Activated naive CD8-positive, alpha-beta T cell (primary cell): ENCODE data around the gene NCOA1.

Experiments used
- H3K27ac Mint-ChIP-seq: one replicate; pipeline ENCODE4 v1.8.0; 2021; ENCODE audit warnings: mixed read lengths
- H3K27me3 Mint-ChIP-seq: one replicate; pipeline ENCODE4 v1.8.0; 2021; ENCODE audit warnings: mixed read lengths
- H3K36me3 Mint-ChIP-seq: one replicate; pipeline ENCODE4 v1.8.0; 2021; ENCODE audit warnings: mixed read lengths
- H3K4me1 Mint-ChIP-seq: one replicate; pipeline ENCODE4 v1.8.0; 2021; ENCODE audit warnings: low read depth, mixed read lengths
- H3K4me3 Mint-ChIP-seq: one replicate; pipeline ENCODE4 v1.8.0; 2021; ENCODE audit warnings: mild to moderate bottlenecking, mixed read lengths
- H3K9me3 Mint-ChIP-seq: one replicate; pipeline ENCODE4 v1.8.0; 2021; ENCODE audit warnings: low read depth, mixed read lengths

Gene NCOA1

GRCh38 chr2:24623535-24623934, 132.5 kb downstream of the NCOA1 start:
- Mint-ChIP-seq H3K9me3 (no peaks in the 10 kb centered on the region), H3K4me3 (no peak overlapping the region), H3K4me1 (peaks cover 45% of the 10 kb centered on the region)

GRCh38 chr2:24625728-24626127, 134.7 kb downstream of the NCOA1 start:
- Mint-ChIP-seq H3K27ac (no peak overlapping the region), H3K9me3 (no peaks in the 10 kb centered on the region), H3K4me1 (peaks cover 48% of the 10 kb centered on the region), H3K27me3 (no peaks in the 10 kb centered on the region), H3K4me3 (no peak overlapping the region), H3K36me3 (no peaks in the 10 kb centered on the region)

More at GRCh38 chr2:24623535-24623934, 132.5 kb downstream of the NCOA1 start:
- no peak overlapping the region for H3K27ac Mint-ChIP-seq
- no peaks in the 10 kb centered on the region for H3K36me3 Mint-ChIP-seq
- H3K27me3 Mint-ChIP-seq, result no peaks in the 10 kb centered on the region

GRCh38 chr2:24626131-24626530, 135.1 kb downstream of the NCOA1 start:
- no peaks in the 10 kb centered on the region for H3K36me3 Mint-ChIP-seq
- peaks cover 44% of the 10 kb centered on the region for H3K4me1 Mint-ChIP-seq
- no peak overlapping the region for H3K4me3 Mint-ChIP-seq
- no peak overlapping the region for H3K27ac Mint-ChIP-seq
- no peaks in the 10 kb centered on the region for H3K27me3 Mint-ChIP-seq
- no peaks in the 10 kb centered on the region for H3K9me3 Mint-ChIP-seq

- Mint-ChIP-seq H3K4me3 (no peak overlapping the region), H3K9me3 (no peaks in the 10 kb centered on the region), H3K4me1 (peaks cover 26% of the 10 kb centered on the region)
Measured at GRCh38 chr2:24628746-24629145, 137.7 kb downstream of the NCOA1 start.

GRCh38 chr2:24632172-24632571, 141.1 kb downstream of the NCOA1 start:
- Mint-ChIP-seq H3K36me3 (no peaks in the 10 kb centered on the region), H3K4me1 (peaks cover 8% of the 10 kb centered on the region), H3K27ac (no peak overlapping the region), H3K4me3 (no peak overlapping the region), H3K27me3 (no peaks in the 10 kb centered on the region), H3K9me3 (no peaks in the 10 kb centered on the region)

More at GRCh38 chr2:24628746-24629145, 137.7 kb downstream of the NCOA1 start:
- Mint-ChIP-seq H3K27ac (no peak overlapping the region), H3K27me3 (no peaks in the 10 kb centered on the region), H3K36me3 (no peaks in the 10 kb centered on the region)

GRCh38 chr2:24635181-24635580, 144.1 kb downstream of the NCOA1 start:
- no peak overlapping the region for H3K27ac Mint-ChIP-seq
- no peak overlapping the region for H3K4me3 Mint-ChIP-seq
- peaks cover 10% of the 10 kb centered on the region for H3K9me3 Mint-ChIP-seq
- H3K4me1 Mint-ChIP-seq, result peaks cover 13% of the 10 kb centered on the region
- peaks cover 9% of the 10 kb centered on the region for H3K36me3 Mint-ChIP-seq
- H3K27me3 Mint-ChIP-seq, result no peaks in the 10 kb centered on the region

- no peak overlapping the region for H3K27ac Mint-ChIP-seq
Measured at GRCh38 chr2:24638568-24638967, 147.5 kb downstream of the NCOA1 start.

GRCh38 chr2:24642351-24642750, 151.3 kb downstream of the NCOA1 start:
- Mint-ChIP-seq H3K4me3 (no peak overlapping the region), H3K27me3 (no peaks in the 10 kb centered on the region), H3K36me3 (peaks cover 28% of the 10 kb centered on the region), H3K4me1 (peaks cover 18% of the 10 kb centered on the region), H3K9me3 (peaks cover 10% of the 10 kb centered on the region), H3K27ac (no peak overlapping the region)

More at GRCh38 chr2:24638568-24638967, 147.5 kb downstream of the NCOA1 start:
- Mint-ChIP-seq H3K36me3 (peaks cover 14% of the 10 kb centered on the region), H3K4me3 (no peak overlapping the region), H3K27me3 (no peaks in the 10 kb centered on the region), H3K4me1 (peaks cover 18% of the 10 kb centered on the region), H3K9me3 (peaks cover 10% of the 10 kb centered on the region)

GRCh38 chr2:24643051-24643450, 152.0 kb downstream of the NCOA1 start:
- peaks cover 18% of the 10 kb centered on the region for H3K4me1 Mint-ChIP-seq
- no peak overlapping the region for H3K4me3 Mint-ChIP-seq
- H3K27ac Mint-ChIP-seq, result no peak overlapping the region
- H3K27me3 Mint-ChIP-seq, result no peaks in the 10 kb centered on the region
- peaks cover 25% of the 10 kb centered on the region for H3K36me3 Mint-ChIP-seq
- H3K9me3 Mint-ChIP-seq, result peaks cover 8% of the 10 kb centered on the region

GRCh38 chr2:24644032-24644431, 153.0 kb downstream of the NCOA1 start:
- Mint-ChIP-seq H3K27me3 (no peaks in the 10 kb centered on the region), H3K4me3 (no peak overlapping the region), H3K4me1 (peaks cover 11% of the 10 kb centered on the region), H3K9me3 (no peaks in the 10 kb centered on the region), H3K27ac (no peak overlapping the region), H3K36me3 (peaks cover 18% of the 10 kb centered on the region)

GRCh38 chr2:24650997-24651642, 160.1 kb downstream of the NCOA1 start:
- peaks cover 7% of the 10 kb centered on the region for H3K4me1 Mint-ChIP-seq
- H3K4me3 Mint-ChIP-seq, result no peak overlapping the region
- peaks cover 12% of the 10 kb centered on the region for H3K36me3 Mint-ChIP-seq
- H3K27ac Mint-ChIP-seq, result no peak overlapping the region
- H3K9me3 Mint-ChIP-seq, result no peaks in the 10 kb centered on the region
- no peaks in the 10 kb centered on the region for H3K27me3 Mint-ChIP-seq

GRCh38 chr2:24651643-24652003, 160.6 kb downstream of the NCOA1 start:
- Mint-ChIP-seq H3K4me3 (no peak overlapping the region), H3K27ac (no peak overlapping the region), H3K9me3 (no peaks in the 10 kb centered on the region), H3K27me3 (no peaks in the 10 kb centered on the region), H3K4me1 (peaks cover 7% of the 10 kb centered on the region), H3K36me3 (peaks cover 11% of the 10 kb centered on the region)

- Mint-ChIP-seq H3K36me3 (peaks cover 11% of the 10 kb centered on the region), H3K4me3 (no peak overlapping the region), H3K4me1 (peaks cover 7% of the 10 kb centered on the region), H3K9me3 (no peaks in the 10 kb centered on the region), H3K27me3 (no peaks in the 10 kb centered on the region), H3K27ac (no peak overlapping the region)
Measured at GRCh38 chr2:24652265-24653182, 161.5 kb downstream of the NCOA1 start.

- Mint-ChIP-seq H3K27ac (no peak overlapping the region), H3K4me3 (no peak overlapping the region), H3K4me1 (peaks cover 12% of the 10 kb centered on the region), H3K36me3 (peaks cover 12% of the 10 kb centered on the region), H3K27me3 (no peaks in the 10 kb centered on the region), H3K9me3 (no peaks in the 10 kb centered on the region)
Measured at GRCh38 chr2:24657818-24658217, 166.8 kb downstream of the NCOA1 start.

- H3K4me3 Mint-ChIP-seq, result no peak overlapping the region
- H3K27me3 Mint-ChIP-seq, result no peaks in the 10 kb centered on the region
- no peaks in the 10 kb centered on the region for H3K9me3 Mint-ChIP-seq
- peaks cover 10% of the 10 kb centered on the region for H3K4me1 Mint-ChIP-seq
- H3K27ac Mint-ChIP-seq, result no peak overlapping the region
- peaks cover 12% of the 10 kb centered on the region for H3K36me3 Mint-ChIP-seq
Measured at GRCh38 chr2:24658531-24659202, 167.6 kb downstream of the NCOA1 start.
